HepG2 (cell line): ENCODE measurements around the gene ZNF865. TPM values are rescaled to one million over a fixed set of nuclear protein-coding genes. Genes with fewer than 3 reads are reported as not detected.

ENCODE experiments used
- ARID5B ChIP-seq: IDR thresholded peaks from 2 replicates; pipeline ENCODE4 v1.4.0; 2020; ENCODE audit warnings: mild to moderate bottlenecking, missing genetic modification reagents
- CBX2 ChIP-seq, 2 experiments: fragments of 200-600 bp in 1 of 2; sonication (generic); formaldehyde crosslinking in 1 of 2; IDR thresholded peaks; 2 replicates each; pipeline versions ENCODE4 v1.7.0 to v1.8.1; 2018 to 2022; ENCODE audit warnings: low read depth in 2 of 2, low read length in 1 of 2, mild to moderate bottlenecking in 1 of 2, missing genetic modification reagents in 1 of 2
- CEBPZ ChIP-seq: IDR thresholded peaks from 2 replicates; pipeline ENCODE4 v1.6.1; 2012; ENCODE audit warnings: low read length, improper control_type of control experiment
- CERS6 ChIP-seq: sonication (generic); formaldehyde crosslinking; IDR thresholded peaks from 2 replicates; pipeline ENCODE4 v1.5.0; 2020; ENCODE audit warnings: missing genetic modification reagents
- DMTF1 ChIP-seq: sonication (generic); formaldehyde crosslinking; IDR thresholded peaks from 2 replicates; pipeline ENCODE4 v1.4.0; 2020; ENCODE audit warnings: mild to moderate bottlenecking, missing genetic modification reagents
- GTF3A ChIP-seq: sonication (generic); formaldehyde crosslinking; conservative IDR thresholded peaks from 2 replicates; pipeline ENCODE4 v1.4.0; 2020; ENCODE audit warnings: mild to moderate bottlenecking, missing genetic modification reagents
- HNRNPK ChIP-seq: fragments of 200-400 bp; formaldehyde crosslinking; IDR thresholded peaks from 2 replicates; pipeline ENCODE4 v1.6.1; 2018; ENCODE audit warnings: low read length, low read depth, moderate library complexity, mild to moderate bottlenecking; ENCODE audit not compliant: poor library complexity, severe bottlenecking
- KDM5A ChIP-seq: fragments of 200-600 bp; sonication (generic); IDR thresholded peaks from 2 replicates; pipeline ENCODE4 v1.7.0; 2018; ENCODE audit warnings: antibody characterized with exemption, mild to moderate bottlenecking, low read length, borderline replicate concordance
- KLF6 ChIP-seq: IDR thresholded peaks from 2 replicates; pipeline ENCODE4 v1.8.0; 2016; ENCODE audit warnings: missing biosample characterization, missing genetic modification reagents
- MED1 ChIP-seq: sonication (generic); formaldehyde crosslinking; IDR thresholded peaks from 2 replicates; pipeline ENCODE4 v1.4.0; 2020; ENCODE audit warnings: missing genetic modification reagents
- NR3C1 ChIP-seq: sonication (generic); formaldehyde crosslinking; IDR thresholded peaks from 2 replicates; pipeline ENCODE4 v1.4.0; 2020; ENCODE audit warnings: missing genetic modification reagents
- PRMT3 ChIP-seq: sonication (generic); formaldehyde crosslinking; IDR thresholded peaks from 2 replicates; pipeline ENCODE4 v1.8.1; 2022; ENCODE audit warnings: low read depth, mild to moderate bottlenecking, moderate library complexity, missing genetic modification reagents, borderline replicate concordance
- PRPF4 ChIP-seq: fragments of 200-400 bp; formaldehyde crosslinking; IDR thresholded peaks from 2 replicates; pipeline ENCODE4 v1.6.1; 2016; ENCODE audit warnings: low read length, low read depth; ENCODE audit not compliant: poor library complexity, severe bottlenecking
- RFX3 ChIP-seq: IDR thresholded peaks from 2 replicates; pipeline ENCODE4 v1.6.1; 2016; ENCODE audit warnings: missing biosample characterization, missing genetic modification reagents
- RNF2 ChIP-seq: fragments of 450-650 bp; conservative IDR thresholded peaks from 2 replicates; pipeline ENCODE4 v1.6.1; 2016; ENCODE audit warnings: low read depth
- SMAD9 ChIP-seq: sonication (generic); formaldehyde crosslinking; IDR thresholded peaks from 2 replicates; pipeline ENCODE4 v1.5.1; 2020; ENCODE audit warnings: mild to moderate bottlenecking, missing genetic modification reagents
- SNAPC5 ChIP-seq: sonication (generic); formaldehyde crosslinking; IDR thresholded peaks from 2 replicates; pipeline ENCODE4 v1.8.1; 2023; ENCODE audit warnings: mild to moderate bottlenecking, missing genetic modification reagents, borderline replicate concordance
- TGIF2 ChIP-seq: IDR thresholded peaks from 2 replicates; pipeline ENCODE4 v1.6.1; 2016; ENCODE audit warnings: control low read depth, missing compliant biosample characterization
- ZNF350 ChIP-seq: sonication (generic); formaldehyde crosslinking; IDR thresholded peaks from 2 replicates; pipeline ENCODE4 v1.4.0; 2020; ENCODE audit warnings: mild to moderate bottlenecking, low read depth, missing genetic modification reagents, borderline replicate concordance
- ZNF777 ChIP-seq: sonication (generic); formaldehyde crosslinking; IDR thresholded peaks from 2 replicates; pipeline ENCODE4 v1.4.0; 2020; ENCODE audit warnings: missing genetic modification reagents
- polyA plus RNA-seq, 8 experiments: library from polyadenylated mRNA; depleted of rRNA in 3 of 8; stranded (reverse) in 7 of 8; unstranded in 1 of 8; fragments of >200 nt; fragmentation: Illumina TruSeq in 4 of 8; extraction: Trizol in 4 of 8; gene quantifications; 2 replicates each; pipeline versions ENCODE4 v1.2.1 to v1.2.3, GENCODE V29; 2011 to 2016; ENCODE audit warnings: low read depth in 4 of 8, missing spikeins in 1 of 8, mixed read lengths in 1 of 8; ENCODE audit not compliant: insufficient read depth in 1 of 8
- total RNA-seq, 5 experiments: library from RNA; depleted of rRNA; stranded (reverse); fragments of >200 nt; fragmentation: Illumina TruSeq; extraction: Trizol; gene quantifications; 2 replicates each; pipeline ENCODE4 v1.2.3, GENCODE V29; 2016; ENCODE audit warnings: low read depth in 1 of 5

ZNF865 gene
- total and polyA plus RNA-seq, 2 of the 13 experiments (the other 11 are each of a cell fraction or from before 2014, with no cell fraction given): 0.93 to 1.0 TPM

- TF ChIP-seq CEBPZ (no peak), ZNF350 (peak; percentile 59; the same call in 1 of the 2 replicates), ZNF777 (CRISPR knock-in tag) (no peak), NR3C1 (CRISPR knock-in tag) (no peak), HNRNPK (no peak), TGIF2 (no peak), SNAPC5 (no peak), PRMT3 (CRISPR knock-in tag) (no peak), GTF3A (CRISPR knock-in tag) (0 out of 2 replicates have a peak, but pooled peaks have one; percentile 67), KDM5A (no peak), SMAD9 (CRISPR knock-in tag) (no peak), ARID5B (CRISPR knock-in tag) (no peak), PRPF4 (no peak), CERS6 (CRISPR knock-in tag) (no peak), RFX3 (CRISPR knock-in tag) (no peak), MED1 (no peak; the same call in 1 of the 2 replicates), CBX2 (IDR thresholded peaks at IDR 0.05; ENCODE audit: low read depth, low read length) (no peak), CBX2 (CRISPR knock-in tag; IDR thresholded peaks at IDR 0.05; ENCODE audit: low read depth) (no peak), DMTF1 (CRISPR knock-in tag) (no peak), KLF6 (CRISPR knock-in tag) (0 out of 2 replicates have a peak, but pooled peaks have one; percentile 34), RNF2 (no peak)
Observed at GRCh38 chr19:55599468-55599841, 6.0 kb upstream of the ZNF865 start, which contains the start of gene FIZ1 (continued).
